8988T (cell line): ENCODE measurements around the gene GPR176.

ENCODE experiments used
- DNase-seq: peaks from one replicate; pipeline ENCODE4 v3.0.0; 2011

The GPR176 gene

GRCh38 chr15:39781147-39781966, 138.7 kb downstream of the GPR176 start:
- no peak for DNase-seq

- no peak for DNase-seq
Measured at GRCh38 chr15:39778021-39778420, 142.0 kb downstream of the GPR176 start.

- no peak for DNase-seq
Measured at GRCh38 chr15:39777496-39777895, 142.6 kb downstream of the GPR176 start.

- DNase-seq, result no peak
Measured at GRCh38 chr15:39776068-39776467, 144.0 kb downstream of the GPR176 start.

GRCh38 chr15:39774688-39775267, 145.3 kb downstream of the GPR176 start:
- DNase-seq, result no peak

GRCh38 chr15:39770748-39771689, 149.0 kb downstream of the GPR176 start:
- DNase-seq, result no peak

GRCh38 chr15:39767921-39768320, 152.1 kb downstream of the GPR176 start:
- no peak for DNase-seq

GRCh38 chr15:39761006-39761405, 159.1 kb downstream of the GPR176 start:
- DNase-seq, result no peak

GRCh38 chr15:39756806-39757522, 163.1 kb downstream of the GPR176 start:
- no peak for DNase-seq

- no peak for DNase-seq
Measured at GRCh38 chr15:39752991-39753390, 167.1 kb downstream of the GPR176 start.

GRCh38 chr15:39752246-39752645, 167.8 kb downstream of the GPR176 start:
- DNase-seq, result no peak
